ENCODE measurements around the gene PTOV1. TPM values are rescaled to one million over a fixed set of nuclear protein-coding genes. Genes with fewer than 3 reads are reported as not detected.

PTOV1 gene
- total and polyA plus RNA-seq, 2 donors: 63.6 to 125 TPM

GRCh38 chr19:49824662-49825061 lies 26.3 kb upstream of the PTOV1 start:
- Histone ChIP-seq H3K36me3 (ENCODE audit: control insufficient read depth in 2 of 2, insufficient read depth in 2 of 2, low read length in 1 of 2) (peaks cover 31 to 54% of the 10 kb centered on the region in 2 donors), H3K9me3 (ENCODE audit: control insufficient read depth in 2 of 2, insufficient read depth in 1 of 2, low read length in 1 of 2) (no peaks in the 10 kb centered on the region), H3K4me1 (ENCODE audit: control insufficient read depth in 2 of 2, insufficient read depth in 2 of 2, low read length in 2 of 2) (peaks cover 1 to 2% of the 10 kb centered on the region in 2 donors), H3K4me3 (ENCODE audit: low read length in 2 of 2) (no peak overlapping the region), H3K27me3 (ENCODE audit: control insufficient read depth in 2 of 2, insufficient read depth in 1 of 2, low read length in 1 of 2) (no peaks in the 10 kb centered on the region), H3K27ac (ENCODE audit: low read depth in 1 of 2, low read length in 1 of 2) (no peak overlapping the region)
- DNase-seq (ENCODE audit: low read depth in 6 of 9, low spot score in 9 of 9): no peak
- 98% methylated on average over 6 of the region's 6 CpGs for WGBS

GRCh38 chr19:49827034-49827433 lies 23.9 kb upstream of the PTOV1 start:
- no peaks in the 10 kb centered on the region for H3K27me3 ChIP-seq (ENCODE audit: control insufficient read depth in 2 of 2, insufficient read depth in 1 of 2, low read length in 1 of 2)
- H3K4me3 ChIP-seq (ENCODE audit: low read length in 2 of 2): no peak overlapping the region
- 97% methylated on average over 14 of the region's 14 CpGs for WGBS
- H3K36me3 ChIP-seq (ENCODE audit: control insufficient read depth in 2 of 2, insufficient read depth in 2 of 2, low read length in 1 of 2): peaks cover 48 to 65% of the 10 kb centered on the region in 2 donors
- H3K4me1 ChIP-seq (ENCODE audit: control insufficient read depth in 2 of 2, insufficient read depth in 2 of 2, low read length in 2 of 2): no peaks in the 10 kb centered on the region
- no peak for DNase-seq (ENCODE audit: low read depth in 6 of 9, low spot score in 9 of 9)
- H3K9me3 ChIP-seq (ENCODE audit: control insufficient read depth in 2 of 2, insufficient read depth in 1 of 2, low read length in 1 of 2): no peaks in the 10 kb centered on the region
- H3K27ac ChIP-seq (ENCODE audit: low read depth in 1 of 2, low read length in 1 of 2): no peak overlapping the region

- Histone ChIP-seq H3K36me3 (ENCODE audit: control insufficient read depth in 2 of 2, insufficient read depth in 2 of 2, low read length in 1 of 2) (peaks cover 56 to 71% of the 10 kb centered on the region in 2 donors), H3K9me3 (ENCODE audit: control insufficient read depth in 2 of 2, insufficient read depth in 1 of 2, low read length in 1 of 2) (no peaks in the 10 kb centered on the region), H3K27me3 (ENCODE audit: control insufficient read depth in 2 of 2, insufficient read depth in 1 of 2, low read length in 1 of 2) (no peaks in the 10 kb centered on the region), H3K4me1 (ENCODE audit: control insufficient read depth in 2 of 2, insufficient read depth in 2 of 2, low read length in 2 of 2) (no peaks in the 10 kb centered on the region), H3K4me3 (ENCODE audit: low read length in 2 of 2) (no peak overlapping the region), H3K27ac (ENCODE audit: low read depth in 1 of 2, low read length in 1 of 2) (no peak overlapping the region)
- no peak for DNase-seq (ENCODE audit: low read depth in 6 of 9, low spot score in 9 of 9)
- 98% methylated on average over 8 of the region's 8 CpGs for WGBS
Measured at GRCh38 chr19:49829200-49829599, 21.8 kb upstream of the PTOV1 start.

- no peak overlapping the region for H3K27ac ChIP-seq (ENCODE audit: low read depth in 1 of 2, low read length in 1 of 2)
- DNase-seq (ENCODE audit: low read depth in 6 of 9, low spot score in 9 of 9): no peak
- 98% methylated on average over 18 of the region's 18 CpGs for WGBS
- H3K4me3 ChIP-seq (ENCODE audit: low read length in 2 of 2): no peak overlapping the region
- H3K9me3 ChIP-seq (ENCODE audit: control insufficient read depth in 2 of 2, insufficient read depth in 1 of 2, low read length in 1 of 2): no peaks in the 10 kb centered on the region
- peaks cover 58 to 74% of the 10 kb centered on the region in 2 donors for H3K36me3 ChIP-seq (ENCODE audit: control insufficient read depth in 2 of 2, insufficient read depth in 2 of 2, low read length in 1 of 2)
- no peaks in the 10 kb centered on the region for H3K27me3 ChIP-seq (ENCODE audit: control insufficient read depth in 2 of 2, insufficient read depth in 1 of 2, low read length in 1 of 2)
- H3K4me1 ChIP-seq (ENCODE audit: control insufficient read depth in 2 of 2, insufficient read depth in 2 of 2, low read length in 2 of 2): no peaks in the 10 kb centered on the region
Measured at GRCh38 chr19:49829721-49830120, 21.2 kb upstream of the PTOV1 start.

GRCh38 chr19:49830766-49831165 lies 20.2 kb upstream of the PTOV1 start:
- DNase-seq (ENCODE audit: low read depth in 6 of 9, low spot score in 9 of 9): no peak
- Histone ChIP-seq H3K27ac (ENCODE audit: low read depth in 1 of 2, low read length in 1 of 2) (no peak overlapping the region), H3K4me3 (ENCODE audit: low read length in 2 of 2) (no peak overlapping the region), H3K4me1 (ENCODE audit: control insufficient read depth in 2 of 2, insufficient read depth in 2 of 2, low read length in 2 of 2) (no peaks in the 10 kb centered on the region), H3K9me3 (ENCODE audit: control insufficient read depth in 2 of 2, insufficient read depth in 1 of 2, low read length in 1 of 2) (no peaks in the 10 kb centered on the region), H3K27me3 (ENCODE audit: control insufficient read depth in 2 of 2, insufficient read depth in 1 of 2, low read length in 1 of 2) (no peaks in the 10 kb centered on the region), H3K36me3 (ENCODE audit: control insufficient read depth in 2 of 2, insufficient read depth in 2 of 2, low read length in 1 of 2) (peaks cover 68 to 83% of the 10 kb centered on the region in 2 donors)
- 90% methylated on average over 12 of the region's 12 CpGs for WGBS

- Histone ChIP-seq H3K9me3 (ENCODE audit: control insufficient read depth in 2 of 2, insufficient read depth in 1 of 2, low read length in 1 of 2) (no peaks in the 10 kb centered on the region), H3K36me3 (ENCODE audit: control insufficient read depth in 2 of 2, insufficient read depth in 2 of 2, low read length in 1 of 2) (peaks cover 76 to 91% of the 10 kb centered on the region in 2 donors), H3K27me3 (ENCODE audit: control insufficient read depth in 2 of 2, insufficient read depth in 1 of 2, low read length in 1 of 2) (no peaks in the 10 kb centered on the region), H3K27ac (ENCODE audit: low read depth in 1 of 2, low read length in 1 of 2) (no peak overlapping the region), H3K4me3 (ENCODE audit: low read length in 2 of 2) (no peak overlapping the region), H3K4me1 (ENCODE audit: control insufficient read depth in 2 of 2, insufficient read depth in 2 of 2, low read length in 2 of 2) (no peaks in the 10 kb centered on the region)
- 97% methylated on average over 8 of the region's 8 CpGs for WGBS
- no peak for DNase-seq (ENCODE audit: low read depth in 6 of 9, low spot score in 9 of 9)
Measured at GRCh38 chr19:49831592-49831991, 19.4 kb upstream of the PTOV1 start.

- H3K27ac ChIP-seq (ENCODE audit: low read depth in 1 of 2, low read length in 1 of 2): peak overlapping the region in 1 of 2 donors; percentile 38
- WGBS: 73% methylated on average over 9 of the region's 9 CpGs
- H3K4me3 ChIP-seq (ENCODE audit: low read length in 2 of 2): no peak overlapping the region
- no peak for DNase-seq (ENCODE audit: low read depth in 6 of 9, low spot score in 9 of 9)
- no peaks in the 10 kb centered on the region for H3K27me3 ChIP-seq (ENCODE audit: control insufficient read depth in 2 of 2, insufficient read depth in 1 of 2, low read length in 1 of 2)
- no peaks in the 10 kb centered on the region for H3K4me1 ChIP-seq (ENCODE audit: control insufficient read depth in 2 of 2, insufficient read depth in 2 of 2, low read length in 2 of 2)
- H3K36me3 ChIP-seq (ENCODE audit: control insufficient read depth in 2 of 2, insufficient read depth in 2 of 2, low read length in 1 of 2): peaks cover 86 to 92% of the 10 kb centered on the region in 2 donors
- no peaks in the 10 kb centered on the region for H3K9me3 ChIP-seq (ENCODE audit: control insufficient read depth in 2 of 2, insufficient read depth in 1 of 2, low read length in 1 of 2)
Measured at GRCh38 chr19:49832556-49832955, 18.4 kb upstream of the PTOV1 start.

- no peak for DNase-seq (ENCODE audit: low read depth in 6 of 9, low spot score in 9 of 9)
- Histone ChIP-seq H3K9me3 (ENCODE audit: control insufficient read depth in 2 of 2, insufficient read depth in 1 of 2, low read length in 1 of 2) (no peaks in the 10 kb centered on the region), H3K4me3 (ENCODE audit: low read length in 2 of 2) (no peak overlapping the region), H3K4me1 (ENCODE audit: control insufficient read depth in 2 of 2, insufficient read depth in 2 of 2, low read length in 2 of 2) (no peaks in the 10 kb centered on the region), H3K27ac (ENCODE audit: low read depth in 1 of 2, low read length in 1 of 2) (no peak overlapping the region), H3K27me3 (ENCODE audit: control insufficient read depth in 2 of 2, insufficient read depth in 1 of 2, low read length in 1 of 2) (no peaks in the 10 kb centered on the region), H3K36me3 (ENCODE audit: control insufficient read depth in 2 of 2, insufficient read depth in 2 of 2, low read length in 1 of 2) (peaks cover 88 to 95% of the 10 kb centered on the region in 2 donors)
- WGBS: 96% methylated on average over 7 of the region's 7 CpGs
Measured at GRCh38 chr19:49833599-49833998, 17.4 kb upstream of the PTOV1 start.

GRCh38 chr19:49835562-49835961 lies 15.4 kb upstream of the PTOV1 start:
- no peaks in the 10 kb centered on the region for H3K4me1 ChIP-seq (ENCODE audit: control insufficient read depth in 2 of 2, insufficient read depth in 2 of 2, low read length in 2 of 2)
- no peaks in the 10 kb centered on the region for H3K9me3 ChIP-seq (ENCODE audit: control insufficient read depth in 2 of 2, insufficient read depth in 1 of 2, low read length in 1 of 2)
- H3K27ac ChIP-seq (ENCODE audit: low read depth in 1 of 2, low read length in 1 of 2): no peak overlapping the region
- no peaks in the 10 kb centered on the region for H3K27me3 ChIP-seq (ENCODE audit: control insufficient read depth in 2 of 2, insufficient read depth in 1 of 2, low read length in 1 of 2)
- no peak for DNase-seq (ENCODE audit: low read depth in 6 of 9, low spot score in 9 of 9)
- no peak overlapping the region for H3K4me3 ChIP-seq (ENCODE audit: low read length in 2 of 2)
- peaks cover 90 to 94% of the 10 kb centered on the region in 2 donors for H3K36me3 ChIP-seq (ENCODE audit: control insufficient read depth in 2 of 2, insufficient read depth in 2 of 2, low read length in 1 of 2)
- WGBS: 98% methylated on average over 12 of the region's 12 CpGs

Measured in thymus (tissue), 11 donors.